Activated T-cell treated with anti-CD3 and anti-CD28 coated beads, Interleukin-2, amount 50 U/mL, for 24 hours (primary cell): Measurements from ENCODE around the gene SLC19A1.

Experiments
- DNase-seq: peaks from one replicate; pipeline ENCODE4 v3.0.0-alpha.2; 2020
- H3K27ac Mint-ChIP-seq: 2 replicates; pipeline ENCODE4 v1.8.0; 2020; ENCODE audit warnings: mild to moderate bottlenecking, mixed read lengths
- H3K27me3 Mint-ChIP-seq: 2 replicates; pipeline ENCODE4 v1.8.0; 2020; ENCODE audit warnings: mixed read lengths
- H3K36me3 Mint-ChIP-seq: 2 replicates; pipeline ENCODE4 v1.8.0; 2020; ENCODE audit warnings: low read depth, mixed read lengths
- H3K4me1 Mint-ChIP-seq: 2 replicates; pipeline ENCODE4 v1.8.0; 2020; ENCODE audit warnings: low read depth, mixed read lengths
- H3K4me3 Mint-ChIP-seq: 2 replicates; pipeline ENCODE4 v1.8.0; 2020; ENCODE audit warnings: mild to moderate bottlenecking, moderate library complexity, mixed read lengths
- H3K9me3 Mint-ChIP-seq: 2 replicates; pipeline ENCODE4 v1.8.0; 2020; ENCODE audit warnings: mixed read lengths

Gene SLC19A1

DNA sequence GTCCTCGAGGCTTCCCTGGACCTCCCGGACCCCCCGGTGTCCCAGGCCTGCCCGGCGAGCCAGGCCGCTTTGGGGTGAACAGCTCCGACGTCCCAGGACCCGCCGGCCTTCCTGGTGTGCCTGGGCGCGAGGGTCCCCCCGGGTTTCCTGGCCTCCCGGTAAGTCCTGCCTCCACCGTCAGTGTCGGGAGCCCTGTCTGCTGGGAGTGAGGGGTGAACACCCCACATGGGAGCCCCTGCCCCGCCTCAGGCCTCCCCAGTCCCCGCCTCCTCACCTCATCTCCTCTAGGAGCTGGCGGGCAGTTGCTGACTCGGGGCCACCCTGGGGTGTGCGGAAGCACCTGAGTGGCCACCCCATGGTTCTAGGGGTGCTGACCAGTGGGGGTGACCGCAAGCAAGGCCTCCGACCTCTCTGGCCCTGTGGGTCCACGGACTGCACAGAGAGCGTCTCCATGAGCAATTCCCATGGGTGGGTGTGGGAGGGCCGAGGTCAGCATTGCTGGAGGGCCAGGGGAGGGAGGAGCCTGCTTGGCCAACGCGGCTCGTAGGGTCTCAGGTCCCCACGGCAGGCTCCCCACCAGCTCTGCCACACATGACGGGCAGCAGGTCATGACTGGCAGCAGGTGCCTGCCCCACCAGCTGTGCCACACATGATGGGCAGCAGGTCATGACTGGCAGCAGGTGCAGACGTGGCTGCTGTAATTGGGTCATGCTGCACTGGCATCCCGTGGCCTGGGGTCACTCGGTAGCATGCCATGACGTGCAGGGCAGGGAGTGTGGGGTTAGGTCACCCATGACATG is 61.3 kb downstream of the SLC19A1 start:
- H3K27me3 Mint-ChIP-seq = no peaks in the 10 kb centered on the region
- no peak overlapping the region for H3K27ac Mint-ChIP-seq
- H3K9me3 Mint-ChIP-seq = peaks cover 6% of the 10 kb centered on the region
- H3K36me3 Mint-ChIP-seq = no peaks in the 10 kb centered on the region
- peaks cover 20% of the 10 kb centered on the region for H3K4me1 Mint-ChIP-seq
- DNase-seq = no peak
- no peak overlapping the region for H3K4me3 Mint-ChIP-seq

DNA sequence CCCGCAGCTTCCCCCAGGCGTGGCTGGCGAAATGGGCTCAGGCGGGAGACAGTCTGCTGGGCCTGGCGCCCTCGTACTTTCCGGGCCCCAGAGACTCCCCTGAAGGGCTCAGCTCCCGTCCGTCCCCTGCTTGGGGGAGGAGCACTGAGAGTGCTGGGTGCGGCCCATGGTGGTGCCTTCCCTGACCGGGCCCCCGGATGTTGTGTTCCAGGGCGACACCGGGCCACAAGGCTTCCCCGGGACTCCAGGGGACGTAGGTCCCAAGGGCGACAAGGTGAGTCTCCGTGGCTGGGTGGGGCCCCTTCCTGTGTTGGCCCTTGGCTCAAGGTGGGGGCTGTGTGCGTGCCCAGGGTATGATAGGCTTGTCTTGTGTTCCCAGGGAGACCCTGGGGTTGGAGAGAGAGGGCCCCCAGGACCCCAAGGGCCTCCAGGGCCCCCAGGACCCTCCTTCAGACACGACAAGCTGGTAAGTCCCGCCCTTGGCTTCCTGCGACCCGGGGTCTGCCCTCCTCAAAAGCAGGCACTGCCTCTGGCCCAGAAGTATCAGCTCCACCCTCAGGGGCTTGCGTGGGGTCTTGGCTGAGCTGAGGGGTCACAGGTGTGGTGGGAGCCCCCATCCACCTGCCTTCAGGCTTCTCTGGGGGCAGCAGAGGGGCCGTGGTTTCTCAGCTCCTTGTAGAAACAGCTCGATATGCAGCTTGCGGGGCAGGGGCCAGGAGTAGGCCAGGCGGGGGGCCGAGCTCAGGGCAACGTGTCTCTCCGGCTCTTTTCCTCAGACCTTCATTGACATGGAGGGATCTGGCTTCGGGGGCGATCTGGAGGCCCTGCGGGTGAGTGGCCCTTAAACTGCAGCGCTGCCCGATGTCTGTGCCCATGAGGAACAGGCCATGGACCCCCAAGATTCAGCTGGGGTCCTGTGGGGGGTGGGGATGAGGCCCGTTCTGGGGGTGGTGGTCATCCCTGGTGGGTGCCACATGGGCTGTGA is 62.3 kb downstream of the SLC19A1 start:
- DNase-seq = no peak
- Mint-ChIP-seq H3K27me3 (no peaks in the 10 kb centered on the region), H3K4me3 (no peak overlapping the region), H3K27ac (no peak overlapping the region), H3K4me1 (peaks cover 20% of the 10 kb centered on the region), H3K9me3 (peaks cover 6% of the 10 kb centered on the region), H3K36me3 (no peaks in the 10 kb centered on the region)

DNA sequence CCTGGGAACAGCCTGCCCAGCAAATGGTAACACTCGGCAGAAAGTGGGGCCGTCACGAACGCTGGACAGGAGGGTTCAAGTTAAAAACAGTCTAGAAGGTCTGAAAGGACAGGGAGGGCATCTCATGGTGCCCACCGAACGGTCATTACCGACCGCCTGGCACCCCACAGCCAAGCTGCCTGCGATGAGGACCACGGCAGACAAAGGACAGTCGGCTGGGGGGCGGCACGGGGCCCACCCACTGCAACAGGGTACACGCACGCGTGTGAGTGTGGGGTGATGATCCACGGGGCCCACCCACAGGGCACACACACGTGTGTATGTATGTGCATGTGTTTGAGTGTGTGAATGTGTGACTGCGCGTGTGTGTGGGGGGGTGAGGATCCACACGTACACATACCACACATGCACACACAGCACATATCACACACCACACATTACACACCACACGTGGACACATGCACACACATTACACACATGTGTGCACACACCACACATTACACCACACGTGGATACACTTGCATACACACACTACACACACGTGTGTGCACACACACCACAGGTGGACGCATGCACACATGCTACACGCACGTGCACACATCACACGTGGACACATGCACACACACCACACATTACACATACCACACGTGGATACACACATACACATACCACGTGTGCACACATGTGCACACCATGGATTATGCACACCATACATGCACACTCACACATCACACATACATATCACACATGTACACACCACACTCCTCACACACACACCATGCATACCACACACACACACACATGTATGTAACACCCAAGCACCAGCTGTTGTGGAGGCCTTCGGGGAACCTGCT is 63.2 kb downstream of the SLC19A1 start:
- Mint-ChIP-seq H3K4me3 (peak overlapping the region; percentile 70), H3K36me3 (no peaks in the 10 kb centered on the region), H3K27ac (peak overlapping the region; percentile 93), H3K9me3 (peaks cover under 1% of the 10 kb centered on the region), H3K4me1 (peaks cover 20% of the 10 kb centered on the region), H3K27me3 (no peaks in the 10 kb centered on the region)
- DNase-seq = no peak

DNA sequence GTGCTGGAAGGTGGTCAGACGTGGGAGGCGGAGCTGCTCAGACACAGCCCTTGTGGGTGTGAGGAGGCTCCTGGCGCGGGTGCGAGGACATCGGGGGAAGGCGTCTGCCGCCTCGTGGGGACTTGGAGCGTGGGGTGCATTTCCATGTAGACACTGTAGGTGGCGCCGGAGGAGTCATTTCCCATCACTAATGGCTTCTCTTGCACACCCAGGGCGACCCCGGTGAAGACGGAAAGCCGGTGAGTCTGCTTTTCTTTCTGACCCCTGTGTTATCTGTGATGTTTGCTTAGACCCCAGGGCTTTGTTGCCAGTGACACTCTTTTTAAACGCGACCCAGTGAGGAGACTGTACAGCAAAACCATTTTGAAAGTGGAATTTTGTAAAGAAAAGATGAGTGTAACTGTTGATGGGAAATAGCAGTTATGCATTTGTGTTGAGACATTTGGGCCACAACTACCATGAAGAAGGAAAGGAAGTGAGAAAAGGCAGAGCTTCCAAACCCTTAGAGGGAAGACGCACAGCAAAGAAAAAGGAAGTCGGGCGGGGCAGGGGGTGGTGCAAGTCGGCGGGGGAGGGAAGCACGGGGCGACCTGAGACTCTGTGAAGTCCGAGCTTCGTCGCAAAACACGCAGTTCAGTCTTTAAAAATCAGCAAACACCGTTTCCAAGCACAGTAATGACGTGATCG is 64.0 kb downstream of the SLC19A1 start:
- H3K27ac Mint-ChIP-seq = peak overlapping the region; percentile 93
- H3K4me1 Mint-ChIP-seq = peaks cover 20% of the 10 kb centered on the region
- no peaks in the 10 kb centered on the region for H3K36me3 Mint-ChIP-seq
- H3K4me3 Mint-ChIP-seq = peak overlapping the region; percentile 70
- H3K27me3 Mint-ChIP-seq = no peaks in the 10 kb centered on the region
- H3K9me3 Mint-ChIP-seq = no peaks in the 10 kb centered on the region
- DNase-seq = peak; percentile 87

DNA sequence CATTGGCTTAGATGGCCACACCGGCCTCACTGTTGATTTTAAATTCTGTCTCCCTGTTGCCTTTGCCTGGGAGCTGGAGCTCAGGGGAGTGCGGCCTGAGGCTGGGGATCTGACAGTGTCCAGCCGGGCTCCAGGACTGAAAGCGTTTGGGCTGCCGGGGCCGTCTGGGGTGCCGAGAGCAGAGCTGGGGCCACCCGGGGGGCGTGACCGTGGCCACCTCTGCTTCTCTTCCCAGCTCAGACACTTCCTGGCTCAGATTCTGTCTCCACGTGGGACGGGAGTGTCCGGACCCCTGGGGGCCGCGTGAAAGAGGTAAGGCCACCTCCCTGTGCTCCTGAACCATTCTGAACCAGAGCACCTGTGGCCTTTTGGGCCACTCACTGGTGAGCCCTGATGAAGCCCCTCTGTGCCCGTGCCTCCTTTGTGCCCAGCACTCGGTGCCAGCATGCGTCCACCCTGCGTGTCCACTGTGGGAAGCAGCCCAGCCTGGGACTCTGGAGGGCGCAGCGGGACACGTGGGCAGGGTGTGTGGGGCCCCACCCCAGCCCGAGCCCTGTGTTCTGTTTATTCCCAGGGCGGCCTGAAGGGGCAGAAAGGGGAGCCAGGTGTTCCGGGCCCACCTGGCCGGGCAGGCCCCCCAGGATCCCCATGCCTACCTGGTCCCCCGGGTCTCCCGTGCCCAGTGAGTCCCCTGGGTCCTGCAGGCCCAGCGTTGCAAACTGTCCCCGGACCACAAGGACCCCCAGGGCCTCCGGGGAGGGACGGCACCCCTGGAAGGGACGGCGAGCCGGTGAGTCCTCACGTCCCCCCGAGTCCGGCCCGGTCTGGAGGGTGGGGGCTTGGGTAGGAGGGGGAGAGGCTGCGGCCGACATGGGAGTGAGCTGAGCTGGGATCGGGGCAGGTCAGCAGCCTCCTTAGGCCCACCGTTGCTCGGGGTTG is 64.8 kb downstream of the SLC19A1 start:
- Mint-ChIP-seq H3K27ac (peak overlapping the region; percentile 93), H3K9me3 (no peaks in the 10 kb centered on the region), H3K27me3 (no peaks in the 10 kb centered on the region), H3K4me1 (peaks cover 20% of the 10 kb centered on the region), H3K36me3 (no peaks in the 10 kb centered on the region), H3K4me3 (peak overlapping the region; percentile 70)
- DNase-seq = no peak

DNA sequence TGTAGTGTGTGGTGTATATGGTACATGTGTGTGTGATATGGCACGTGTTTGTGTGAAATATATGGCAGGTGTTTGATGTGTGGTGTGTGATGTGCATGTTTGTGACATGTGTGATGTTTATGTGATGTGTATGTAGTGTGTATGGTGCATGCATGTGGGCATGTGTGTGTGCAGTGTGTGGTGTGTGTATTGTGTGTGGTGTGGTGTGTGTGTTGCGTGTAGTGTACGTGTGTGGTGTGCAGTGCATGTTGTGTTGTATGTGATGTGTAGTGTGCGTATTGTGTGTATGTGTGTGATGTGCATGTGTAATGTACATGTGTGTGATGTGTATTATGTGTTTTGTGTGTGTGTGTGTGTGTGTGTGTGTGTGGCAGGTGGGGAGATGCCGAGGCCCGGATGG is 65.7 kb downstream of the SLC19A1 start:
- Mint-ChIP-seq H3K4me3 (no peak overlapping the region), H3K9me3 (no peaks in the 10 kb centered on the region), H3K27me3 (no peaks in the 10 kb centered on the region), H3K36me3 (no peaks in the 10 kb centered on the region), H3K27ac (no peak overlapping the region), H3K4me1 (peaks cover 21% of the 10 kb centered on the region)
- no peak for DNase-seq

DNA sequence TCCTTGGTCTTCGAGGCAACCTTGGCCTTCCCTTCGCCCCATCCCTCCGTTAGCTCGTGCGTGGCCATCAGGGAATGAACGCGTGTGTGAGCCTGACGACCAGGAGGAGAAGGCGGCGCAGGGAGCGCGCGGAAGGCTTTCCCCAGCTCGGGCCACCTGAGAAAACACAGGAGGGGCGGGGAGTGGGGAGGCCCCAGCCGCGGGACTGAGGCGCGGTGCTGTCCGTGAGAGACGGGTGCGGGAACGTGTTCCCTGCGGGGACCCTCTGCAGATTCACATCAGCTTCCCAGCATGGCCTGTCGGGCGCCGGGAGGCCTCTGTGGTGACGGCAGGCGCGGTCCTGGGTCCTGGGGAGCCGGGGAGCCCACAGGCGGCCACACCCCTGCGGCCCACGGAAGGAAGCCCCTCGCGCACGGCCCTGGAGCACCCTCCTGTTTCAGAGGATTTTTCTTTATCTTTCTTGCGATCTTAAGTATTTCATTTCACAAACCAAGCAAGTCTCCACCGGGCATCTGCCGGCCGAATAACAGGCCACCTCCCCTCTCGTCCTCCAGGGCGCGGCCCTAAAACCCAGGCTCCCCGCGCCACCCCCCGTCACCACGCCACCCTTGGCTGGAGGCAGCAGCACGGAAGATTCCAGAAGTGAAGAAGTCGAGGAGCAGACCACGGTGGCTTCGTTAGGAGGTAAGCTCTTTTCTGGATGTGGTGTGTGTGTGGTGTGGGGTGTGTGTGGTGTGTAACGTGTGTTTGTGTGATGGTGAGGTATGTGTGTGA is 66.3 kb downstream of the SLC19A1 start:
- no peak for DNase-seq
- Mint-ChIP-seq H3K9me3 (no peaks in the 10 kb centered on the region), H3K27me3 (no peaks in the 10 kb centered on the region), H3K4me3 (no peak overlapping the region), H3K36me3 (no peaks in the 10 kb centered on the region), H3K27ac (no peak overlapping the region), H3K4me1 (peaks cover 27% of the 10 kb centered on the region)

DNA sequence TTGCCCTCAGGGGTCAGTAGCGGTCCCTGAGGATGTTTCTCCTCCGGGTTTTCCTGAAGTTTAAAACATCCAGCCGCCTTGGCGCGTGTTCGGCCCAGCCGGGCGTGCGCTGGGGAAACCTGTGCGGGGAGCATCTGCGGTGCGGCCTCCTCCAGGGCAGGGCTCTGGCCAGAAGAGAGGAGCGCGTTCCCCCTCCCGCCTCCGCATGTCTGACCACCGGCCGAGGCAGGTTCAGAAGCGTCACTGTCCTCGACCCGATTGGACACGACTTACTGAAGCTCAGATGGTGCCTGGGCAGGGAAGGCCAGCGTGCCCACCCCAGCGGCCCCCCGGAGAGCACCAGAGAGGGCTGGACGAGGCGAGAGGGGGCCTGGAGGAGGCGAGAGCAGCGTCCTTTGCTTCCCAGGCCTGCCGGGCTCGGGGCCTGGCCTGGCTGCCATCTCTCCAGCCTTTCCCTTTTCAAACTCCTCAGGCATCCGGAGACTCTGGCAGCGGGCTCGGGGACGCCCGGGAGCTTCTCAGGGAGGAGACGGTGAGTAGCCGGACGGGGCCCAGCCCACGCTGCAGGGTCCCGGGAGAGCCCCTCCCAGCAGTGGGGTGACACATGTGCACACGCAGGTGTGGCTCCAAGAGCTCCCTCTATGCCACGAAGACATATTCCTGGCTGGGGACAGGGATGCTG is 67.1 kb downstream of the SLC19A1 start:
- no peak for DNase-seq
- H3K27ac Mint-ChIP-seq = no peak overlapping the region
- no peaks in the 10 kb centered on the region for H3K9me3 Mint-ChIP-seq
- no peaks in the 10 kb centered on the region for H3K27me3 Mint-ChIP-seq
- H3K36me3 Mint-ChIP-seq = no peaks in the 10 kb centered on the region
- H3K4me3 Mint-ChIP-seq = no peak overlapping the region
- peaks cover 32% of the 10 kb centered on the region for H3K4me1 Mint-ChIP-seq

DNA sequence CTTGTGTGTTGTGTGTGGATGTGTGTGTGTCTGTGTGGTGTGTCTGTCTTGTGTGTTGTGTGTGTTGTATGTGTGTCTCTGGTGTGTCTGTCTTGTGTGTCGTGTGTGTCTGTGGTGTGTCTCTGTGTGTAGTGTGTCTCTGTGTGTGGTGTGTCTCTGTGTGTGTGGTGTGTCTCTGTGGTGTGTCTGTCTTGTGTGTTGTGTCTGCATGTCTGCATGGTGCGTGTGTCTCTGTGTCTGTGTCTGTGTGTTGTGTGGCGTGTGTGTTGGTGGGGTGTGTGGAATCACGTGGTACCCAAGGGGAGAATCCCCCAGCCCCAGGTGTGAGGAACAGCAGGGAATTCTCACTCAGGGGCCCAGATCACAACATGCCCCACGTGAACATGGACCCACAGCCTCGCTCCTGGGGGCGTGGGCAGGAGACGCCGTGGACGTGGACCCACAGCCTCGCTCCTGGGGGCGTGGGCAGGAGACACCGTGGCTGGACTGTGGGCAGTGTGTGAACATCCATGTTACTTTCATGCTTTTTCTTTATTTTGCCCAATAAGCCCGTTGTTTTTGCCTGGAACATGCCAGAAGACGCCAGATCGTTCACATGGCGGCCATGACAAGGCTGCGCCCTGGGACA is 67.8 kb downstream of the SLC19A1 start:
- Mint-ChIP-seq H3K4me3 (no peak overlapping the region), H3K27ac (no peak overlapping the region), H3K4me1 (peaks cover 34% of the 10 kb centered on the region), H3K9me3 (no peaks in the 10 kb centered on the region), H3K27me3 (no peaks in the 10 kb centered on the region), H3K36me3 (no peaks in the 10 kb centered on the region)
- DNase-seq = no peak

DNA sequence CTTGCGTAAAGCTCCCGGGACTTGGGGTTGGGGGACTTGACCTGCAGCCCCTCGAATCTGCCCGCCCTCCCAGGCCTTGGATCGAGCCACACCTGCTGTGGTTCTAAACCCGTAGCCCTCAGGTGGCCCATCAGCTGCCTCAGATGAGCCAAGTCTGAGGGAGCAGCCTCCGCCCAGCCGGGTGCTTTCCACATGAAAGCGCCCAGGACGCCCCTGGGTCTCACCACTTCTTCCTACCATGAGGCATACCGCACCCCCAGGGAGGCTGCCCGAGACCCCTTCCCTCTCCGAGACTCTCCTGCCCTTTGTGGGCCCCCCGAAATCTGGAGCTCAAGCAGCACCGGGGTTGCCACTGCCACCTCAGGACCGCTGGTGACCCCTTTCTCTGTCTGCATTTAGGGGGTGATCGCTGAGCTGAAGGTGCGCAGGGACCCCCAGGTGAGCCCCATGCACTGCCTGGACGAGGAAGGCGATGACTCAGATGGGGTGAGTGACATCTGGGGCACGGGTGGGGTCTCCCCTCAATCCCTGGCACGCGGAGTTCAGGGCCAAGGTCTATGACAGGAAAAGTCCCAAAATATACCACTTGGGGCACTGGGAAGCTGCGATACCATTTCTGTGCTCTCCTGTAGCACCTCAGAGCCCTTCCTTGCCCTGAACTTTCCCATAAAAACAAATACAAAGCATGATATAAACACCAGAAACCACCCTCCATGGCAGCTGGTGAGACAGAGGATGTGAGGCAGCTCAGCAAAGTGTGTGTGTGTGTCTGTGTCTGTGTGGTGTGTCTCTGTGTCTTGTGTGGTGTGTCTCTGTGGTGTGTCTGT is 68.5 kb downstream of the SLC19A1 start:
- no peak overlapping the region for H3K4me3 Mint-ChIP-seq
- no peaks in the 10 kb centered on the region for H3K9me3 Mint-ChIP-seq
- H3K27ac Mint-ChIP-seq = no peak overlapping the region
- H3K4me1 Mint-ChIP-seq = peaks cover 27% of the 10 kb centered on the region
- no peak for DNase-seq
- no peaks in the 10 kb centered on the region for H3K27me3 Mint-ChIP-seq
- no peaks in the 10 kb centered on the region for H3K36me3 Mint-ChIP-seq
